HK-2 (cell line): ENCODE data around the gene GPS1.

Experiments used
- DNase-seq: peaks from one replicate; pipeline ENCODE4 v3.0.0-alpha.2; 2018; ENCODE audit not compliant: unreplicated experiment

Gene GPS1

DNA sequence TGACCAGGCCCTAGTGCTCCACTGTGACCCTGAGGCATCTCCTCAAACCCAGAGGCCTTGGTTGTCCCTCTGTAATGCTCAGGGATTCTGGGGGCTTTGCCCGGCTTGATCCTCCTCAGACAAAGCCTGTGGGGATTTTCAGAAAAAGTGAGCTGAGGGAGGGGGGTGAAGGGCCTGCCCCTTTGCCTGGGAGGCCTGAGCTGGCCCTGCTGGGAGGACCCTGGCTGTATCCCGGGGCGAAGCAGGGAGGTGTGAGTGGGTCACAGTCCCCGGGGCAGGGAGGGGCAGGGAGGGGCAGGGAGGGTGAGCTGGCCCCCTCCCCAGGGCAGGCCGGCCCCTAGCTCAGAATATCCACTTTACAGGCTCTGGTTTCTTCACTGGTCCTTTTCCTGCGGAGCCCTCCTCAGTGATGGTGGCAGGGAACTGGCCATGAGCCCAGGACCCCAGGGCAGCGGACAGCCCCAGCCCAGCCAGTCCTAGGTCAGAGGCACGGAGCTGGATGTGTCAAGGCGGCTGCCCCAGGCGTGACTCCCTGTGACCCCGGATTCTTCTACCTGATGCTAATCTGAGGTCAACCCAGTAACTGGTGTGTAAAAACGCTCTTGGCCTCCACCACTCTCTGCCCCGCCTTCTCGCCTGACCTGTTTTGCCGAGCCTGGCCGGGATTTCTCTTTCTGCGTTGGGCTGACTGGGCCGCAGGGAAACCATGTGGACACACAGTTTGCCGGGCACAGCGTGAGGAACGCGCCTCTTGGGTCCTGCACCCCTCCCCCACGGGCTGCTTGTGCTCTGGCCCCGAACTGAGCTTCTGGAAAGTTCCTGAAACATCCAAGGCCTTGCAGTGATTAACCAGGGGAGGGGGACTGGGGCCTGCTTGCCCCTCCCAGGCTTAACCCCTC is 52.1 kb downstream of the GPS1 start:
- DNase-seq, result no peak

DNA sequence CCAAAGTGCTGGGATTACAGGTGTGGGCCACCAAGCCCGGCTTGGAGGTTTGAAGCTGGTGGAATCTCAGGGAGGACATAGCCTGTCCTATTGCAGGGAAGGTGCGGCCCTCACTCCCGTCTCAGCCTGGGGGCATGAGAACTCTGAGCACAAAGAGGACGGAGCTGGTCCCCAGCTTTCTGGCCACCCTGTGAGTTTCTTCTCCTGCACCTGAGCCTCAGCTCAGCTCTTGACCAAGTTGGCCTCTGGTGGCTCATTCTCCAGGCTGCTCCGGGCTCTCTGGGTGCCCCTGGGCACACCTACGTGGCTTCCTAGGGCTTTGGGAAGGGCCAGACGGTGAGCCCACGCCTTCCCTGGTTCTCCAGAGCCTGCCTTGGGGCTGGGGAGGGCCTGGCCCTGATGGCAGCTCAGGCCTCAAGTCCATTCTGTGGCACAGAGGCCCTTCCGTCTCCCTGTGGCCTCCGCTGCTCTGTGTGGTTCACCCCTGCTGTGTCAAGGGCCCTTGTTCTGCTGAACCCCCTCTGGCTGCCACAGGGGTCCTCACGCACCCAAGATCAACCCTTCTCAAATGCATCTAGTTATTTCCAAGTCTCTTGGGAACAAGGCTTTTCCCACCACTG is 53.2 kb downstream of the GPS1 start:
- no peak for DNase-seq

DNA sequence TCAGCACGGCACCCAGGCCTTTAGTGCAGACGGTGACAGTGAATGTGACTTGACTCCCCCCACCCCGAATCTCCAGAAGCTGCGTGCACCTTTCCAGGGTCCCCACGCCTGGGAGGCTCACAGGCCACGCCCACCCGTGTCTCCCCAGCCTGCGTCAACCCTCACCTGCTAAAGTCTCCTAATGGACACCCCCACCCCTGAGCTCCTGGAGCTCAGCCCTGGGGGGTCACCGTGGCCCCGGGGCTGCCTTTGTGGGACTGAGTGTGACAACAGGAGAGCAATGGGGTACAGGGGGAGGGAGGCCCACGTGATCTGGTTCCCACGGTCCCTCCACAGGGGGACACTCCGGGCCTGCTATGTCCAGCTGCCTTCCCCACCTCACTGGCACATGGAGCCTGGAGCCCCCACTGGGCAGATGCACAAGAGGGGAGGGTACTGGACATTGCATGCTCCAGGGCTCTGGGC is 53.8 kb downstream of the GPS1 start:
- DNase-seq, result no peak

DNA sequence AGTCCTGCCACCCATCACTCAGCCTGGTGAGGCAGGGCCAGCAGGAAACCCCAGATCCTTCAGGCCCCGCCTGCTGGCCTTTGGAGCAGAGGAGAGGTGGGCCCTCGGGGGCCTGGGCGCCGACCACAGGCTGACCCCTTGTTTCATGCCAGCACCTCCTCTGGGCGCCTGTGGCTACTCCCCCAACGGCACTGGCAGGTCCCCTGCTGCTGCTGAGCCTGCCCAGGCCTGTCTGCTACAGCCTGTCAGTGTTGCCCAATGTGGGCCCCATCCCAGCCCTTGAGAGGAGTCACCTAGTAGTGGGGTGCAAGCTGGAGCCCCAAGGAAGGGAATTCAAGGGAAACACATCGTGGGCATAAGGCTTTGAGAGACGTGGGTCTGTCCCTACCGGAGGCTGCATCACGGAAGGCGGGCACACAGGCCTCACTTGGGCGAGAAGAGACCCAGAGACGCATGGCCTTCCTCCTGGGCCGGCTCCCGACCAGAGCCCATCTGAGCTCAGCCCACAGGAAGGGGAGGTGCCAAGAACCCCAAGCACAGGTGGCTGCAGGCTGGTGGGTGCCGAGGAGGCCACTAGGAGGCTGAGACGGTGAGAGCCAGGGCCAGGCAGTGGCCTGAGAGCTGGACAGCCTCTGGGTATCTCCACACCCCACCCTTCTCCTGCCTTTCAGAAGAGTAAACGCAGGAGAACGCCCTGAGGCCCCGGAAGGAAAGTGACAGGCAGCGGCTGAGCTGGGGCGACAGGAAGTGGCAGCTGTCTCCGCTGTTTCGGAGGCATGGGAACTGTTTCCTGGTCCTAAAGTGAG is 54.4 kb downstream of the GPS1 start:
- DNase-seq, result peak; percentile 51

DNA sequence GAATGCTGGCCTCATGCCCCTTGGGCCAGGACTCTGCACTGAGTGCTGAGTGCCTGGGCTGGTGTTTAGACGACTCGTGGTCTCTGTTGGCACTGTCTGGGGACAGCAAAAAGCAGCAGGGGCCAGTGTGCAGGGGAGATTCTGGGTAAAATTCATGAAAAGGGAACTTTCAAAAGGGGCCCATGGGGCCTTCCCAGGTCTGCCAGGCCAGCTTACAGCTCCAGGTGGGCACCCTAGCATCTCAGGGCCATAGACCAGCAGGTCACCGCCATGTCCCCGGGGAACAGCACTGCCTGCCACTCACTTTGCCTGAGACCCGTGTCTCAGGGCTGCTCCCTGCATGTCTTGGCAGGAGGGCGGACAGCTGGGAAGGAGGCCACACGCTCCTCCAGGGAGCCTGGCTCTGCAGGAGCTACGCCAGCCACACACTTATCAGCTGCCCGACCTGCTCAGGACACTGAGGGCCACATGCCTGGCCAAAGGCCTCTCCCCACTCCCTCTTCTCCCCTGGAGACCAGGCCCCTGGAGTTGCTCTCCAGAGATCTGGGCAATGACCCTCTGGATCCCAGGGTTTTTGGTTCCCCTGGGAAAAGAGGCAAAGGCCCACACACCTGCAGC is 55.1 kb downstream of the GPS1 start:
- no peak for DNase-seq
